Amniotic epithelial cell (primary cell): ENCODE measurements around the gene TBX6.

ENCODE experiments used
- DNase-seq: peaks from one replicate; pipeline ENCODE4 v3.0.0-alpha.2; 2010; ENCODE audit warnings: low read depth

TBX6 gene

GRCh38 chr16:30086291-30087140 is 5.2 kb downstream of the TBX6 start:
- no peak for DNase-seq

DNA sequence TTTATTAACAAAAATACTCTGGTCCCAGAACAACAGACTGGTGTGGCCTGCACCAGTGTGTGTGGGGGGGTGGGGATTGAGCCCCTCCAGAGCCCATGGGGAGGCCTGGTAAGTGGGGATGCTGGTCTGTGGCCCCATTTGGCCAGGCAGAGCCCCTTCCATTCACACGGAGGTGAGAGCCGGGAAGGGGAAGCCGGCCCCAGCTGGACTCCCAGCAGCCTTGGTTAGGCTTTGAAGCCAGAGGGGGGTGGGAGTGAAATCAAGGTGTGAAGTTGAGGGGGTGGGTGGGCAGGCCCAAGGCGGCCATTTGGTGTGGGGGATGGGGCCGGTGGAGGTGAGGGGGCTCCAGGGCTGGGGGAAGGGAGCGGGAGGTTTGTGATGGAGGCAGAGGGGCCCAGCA is 5.9 kb downstream of the TBX6 start:
- DNase-seq, result no peak

- DNase-seq, result no peak
Measured at GRCh38 chr16:30085247-30085646, 6.5 kb downstream of the TBX6 start.

DNA sequence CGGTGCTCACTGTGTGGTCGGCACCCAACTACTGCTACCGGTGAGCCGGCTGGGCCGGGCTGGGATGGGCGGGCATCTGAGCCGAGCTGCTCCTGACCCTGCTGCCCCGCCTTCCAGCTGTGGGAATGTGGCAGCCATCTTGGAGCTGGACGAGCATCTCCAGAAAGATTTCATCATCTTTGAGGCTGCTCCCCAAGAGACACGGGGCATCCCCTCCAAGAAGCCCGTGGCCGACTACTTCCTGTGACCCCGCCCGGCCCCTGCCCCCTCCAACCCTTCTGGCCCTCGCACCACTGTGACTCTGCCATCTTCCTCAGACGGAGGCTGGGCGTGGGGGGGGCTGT is 6.9 kb downstream of the TBX6 start:
- no peak for DNase-seq

GRCh38 chr16:30084096-30084815 is 7.5 kb downstream of the TBX6 start:
- DNase-seq, result no peak

GRCh38 chr16:30083216-30084055 is 8.3 kb downstream of the TBX6 start:
- no peak for DNase-seq

DNA sequence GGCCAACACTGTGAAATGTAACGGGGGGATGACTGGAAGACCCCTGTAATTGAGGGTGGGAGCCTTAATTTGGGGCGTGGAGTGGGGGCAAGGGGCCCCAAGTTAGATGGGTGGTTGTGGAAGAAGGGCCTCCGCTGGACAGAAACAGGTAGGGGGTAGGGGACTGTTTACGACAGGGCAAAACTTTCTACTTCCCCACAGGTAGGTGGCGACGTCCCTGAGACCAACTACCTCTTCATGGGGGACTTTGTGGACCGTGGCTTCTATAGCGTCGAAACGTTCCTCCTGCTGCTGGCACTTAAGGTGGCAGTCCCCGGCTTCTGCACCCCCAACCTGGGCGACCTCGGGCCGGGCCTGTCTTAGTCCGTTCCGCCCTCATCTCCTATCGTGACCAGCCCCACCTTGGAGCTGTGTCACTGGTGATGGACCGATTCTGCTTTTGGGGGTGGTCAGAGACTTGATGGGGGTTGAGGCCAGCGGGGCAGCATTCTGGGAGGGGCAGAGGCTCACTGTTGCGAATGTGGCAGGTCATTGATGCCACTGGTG is 9.1 kb downstream of the TBX6 start:
- no peak for DNase-seq

- DNase-seq, result no peak
Measured at GRCh38 chr16:30079480-30079879, 12.2 kb downstream of the TBX6 start.

- no peak for DNase-seq
Measured at GRCh38 chr16:30078744-30079143, 13.0 kb downstream of the TBX6 start.

GRCh38 chr16:30077656-30078055 is 14.1 kb downstream of the TBX6 start:
- no peak for DNase-seq

DNA sequence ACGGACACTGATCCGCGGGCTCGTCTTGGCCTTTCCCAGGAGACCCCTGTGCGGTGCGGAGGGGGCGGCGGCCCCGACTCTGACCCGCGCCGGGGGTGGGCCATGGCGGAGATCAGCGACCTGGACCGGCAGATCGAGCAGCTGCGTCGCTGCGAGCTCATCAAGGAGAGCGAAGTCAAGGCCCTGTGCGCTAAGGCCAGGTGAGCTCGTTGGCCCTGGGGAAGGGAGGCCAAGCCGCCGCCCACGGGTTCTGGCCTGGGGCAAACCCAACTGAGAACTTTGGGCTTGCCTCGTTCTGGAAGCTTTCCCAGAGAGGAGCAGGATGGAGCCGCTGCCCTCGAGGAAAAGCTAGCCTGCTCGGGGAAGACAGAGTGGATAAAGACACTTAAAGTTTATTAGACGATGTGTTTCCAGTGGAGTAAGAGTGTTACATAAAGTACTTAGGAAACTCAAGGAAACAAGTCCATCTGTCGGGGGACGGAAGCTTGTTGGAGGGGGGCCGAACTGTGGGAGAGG is 15.4 kb downstream of the TBX6 start:
- DNase-seq, result no peak

GRCh38 chr16:30075503-30076275 is 16.0 kb downstream of the TBX6 start, which contains the start of gene PPP4C:
TSS of gene PPP4C (plus strand) at chr16:30075994. CDS start at chr16:30076378, 384 bp downstream.
- DNase-seq, result peak; percentile 84

- no peak for DNase-seq
Measured at GRCh38 chr16:30070490-30070889, 21.2 kb downstream of the TBX6 start.

- no peak for DNase-seq
Measured at GRCh38 chr16:30069611-30070462, 21.9 kb downstream of the TBX6 start.

GRCh38 chr16:30068750-30069610 is 22.7 kb downstream of the TBX6 start:
- no peak for DNase-seq

DNA sequence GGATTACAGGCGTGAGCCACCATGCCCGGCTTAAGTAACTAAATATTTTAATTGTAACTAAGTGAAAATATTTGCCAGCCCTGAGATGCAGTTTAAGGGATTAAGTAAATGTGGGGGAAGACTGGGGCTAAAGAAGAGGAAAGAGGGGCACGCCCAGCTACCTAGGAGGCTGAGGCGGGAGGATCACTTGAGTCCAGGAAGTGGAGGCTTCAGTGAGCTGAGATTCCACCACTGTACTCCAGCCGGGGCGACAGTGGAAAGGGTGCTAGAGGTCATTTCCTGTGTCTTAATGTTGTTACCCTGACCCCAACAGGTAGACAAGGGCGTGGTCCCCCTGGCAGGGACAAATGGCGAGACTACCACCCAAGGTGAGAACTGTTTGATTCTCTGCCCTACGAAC is 23.4 kb downstream of the TBX6 start:
- no peak for DNase-seq

GRCh38 chr16:30067584-30067916 is 24.2 kb downstream of the TBX6 start:
- no peak for DNase-seq

- no peak for DNase-seq
Measured at GRCh38 chr16:30066761-30067583, 24.8 kb downstream of the TBX6 start.
